HG02759 (cell line): ENCODE measurements around the gene UTP11.

Experiments used
- ATAC-seq: cut with Tn5 transposase; IDR thresholded peaks from one replicate; pipeline ENCODE4 v1.9.1; 2021; ENCODE audit warnings: mild to moderate bottlenecking, moderate library complexity; ENCODE audit not compliant: unreplicated experiment

Gene UTP11

DNA sequence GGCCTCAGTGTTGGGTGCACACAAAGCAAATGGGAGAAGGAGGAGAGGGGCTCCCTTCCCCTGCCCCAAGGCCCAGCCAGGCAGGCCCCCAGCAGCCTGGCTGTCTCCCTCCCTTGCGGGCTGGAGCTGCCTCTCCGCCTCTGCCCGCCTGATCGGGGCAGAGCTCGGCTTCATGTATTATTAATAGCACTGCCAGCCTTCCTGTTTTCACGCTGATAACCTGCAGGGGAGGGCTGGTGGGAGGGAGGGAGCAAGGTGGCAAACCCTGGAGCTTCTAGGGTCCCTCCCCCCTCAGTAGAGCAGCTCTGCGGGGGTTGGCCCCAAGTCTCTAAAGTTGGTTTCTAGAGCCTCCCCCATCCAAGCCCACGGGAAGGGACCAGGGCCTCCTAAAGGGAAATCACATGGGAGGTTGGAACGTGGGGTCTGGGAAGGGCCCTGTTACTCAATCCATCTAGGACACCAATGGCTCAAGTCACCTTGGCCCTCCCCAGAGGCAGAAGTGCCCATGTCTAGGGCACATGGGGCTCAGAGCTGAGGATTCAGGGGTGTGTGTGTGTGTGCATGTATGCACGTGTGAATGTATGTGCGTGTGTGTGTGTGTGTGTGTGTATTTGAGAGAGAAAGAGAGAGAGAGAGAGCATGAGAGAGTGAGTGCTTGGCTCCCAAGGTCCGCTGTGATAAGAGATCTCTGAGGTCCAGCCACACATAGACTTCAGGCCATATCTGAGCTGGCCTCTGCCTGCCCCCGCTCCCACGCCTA is 55.9 kb downstream of the UTP11 start:
- ATAC-seq = no peak

DNA sequence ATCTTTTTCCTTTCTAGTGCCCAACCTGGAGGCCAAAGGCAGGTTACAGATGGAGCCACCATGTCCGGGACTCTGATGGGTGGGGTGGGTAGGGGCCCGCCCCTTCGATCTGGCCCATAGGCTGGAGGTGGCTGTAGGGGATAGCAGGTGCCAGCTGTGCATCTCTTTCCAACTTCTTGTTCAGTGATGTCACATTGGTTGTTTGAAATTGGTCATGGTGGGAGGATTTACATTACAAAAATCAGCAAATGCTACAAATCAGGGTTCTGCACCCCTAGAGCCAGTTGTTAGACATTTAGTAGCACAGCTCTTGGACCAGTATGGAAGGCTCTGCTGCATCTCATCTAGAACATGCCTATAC is 56.4 kb downstream of the UTP11 start:
- ATAC-seq = no peak

DNA sequence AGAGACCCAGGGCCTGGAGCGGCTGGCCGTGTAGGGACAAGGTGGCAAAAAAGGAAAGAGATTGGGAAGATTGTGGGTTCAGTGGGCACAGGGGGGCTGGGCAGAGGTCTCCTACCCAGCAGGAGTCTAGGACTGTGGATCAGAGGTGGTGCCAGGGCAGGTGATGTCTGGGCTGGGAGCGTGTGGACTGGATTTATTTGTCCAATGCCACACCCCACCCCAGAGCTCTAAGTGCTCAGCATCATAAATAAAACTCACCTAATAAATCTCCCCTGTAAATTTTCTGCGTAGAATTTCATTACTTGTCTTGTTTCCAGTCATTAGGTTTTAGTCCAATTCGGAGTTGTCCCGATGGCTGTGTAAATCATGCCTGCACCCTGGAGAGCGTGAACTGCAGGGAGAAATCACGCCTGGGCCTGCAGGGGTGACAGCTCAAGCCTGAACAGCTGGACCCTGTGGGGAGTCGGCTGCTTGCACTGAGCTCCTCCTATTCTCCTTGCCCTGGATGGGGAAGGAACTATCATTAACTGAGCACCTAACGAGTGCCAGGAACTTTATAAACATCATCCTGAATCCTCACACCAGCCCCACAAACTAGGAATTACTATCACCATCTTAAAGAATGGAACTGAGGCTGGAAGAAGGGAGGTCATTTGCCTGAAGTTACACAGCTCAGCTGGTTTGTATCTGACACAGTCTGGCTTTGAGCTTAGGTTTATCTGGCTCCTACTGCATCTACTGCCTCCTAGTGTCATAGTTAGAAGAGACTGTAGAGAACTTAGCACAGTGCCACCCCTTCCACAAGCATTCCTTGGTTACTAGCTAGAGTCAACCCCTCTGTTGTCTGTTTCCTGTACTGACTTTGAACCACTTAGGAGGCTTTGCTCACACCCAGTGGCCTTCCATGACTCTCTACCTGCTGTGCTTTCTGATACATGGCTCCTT is 59.0 kb downstream of the UTP11 start:
- ATAC-seq = no peak

DNA sequence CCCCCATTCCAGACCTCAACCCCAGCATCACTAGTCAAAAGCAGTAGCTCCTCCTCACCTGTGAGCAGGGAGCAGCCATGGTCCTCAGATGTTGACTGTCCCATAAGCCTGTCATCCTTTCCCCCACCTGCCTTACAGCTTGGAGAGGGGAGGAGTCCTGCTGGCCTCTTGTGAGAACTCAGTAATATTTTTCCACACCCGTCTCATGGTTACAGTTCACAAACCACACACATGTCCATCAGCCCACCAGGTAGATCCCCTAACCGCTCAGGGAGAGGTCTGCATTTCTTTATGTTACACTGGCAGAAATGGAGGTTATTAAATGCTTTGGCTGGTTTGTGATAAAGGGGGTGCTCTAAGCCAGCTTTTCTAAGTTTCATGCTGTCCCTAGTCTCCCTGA is 60.3 kb downstream of the UTP11 start:
- ATAC-seq = no peak

DNA sequence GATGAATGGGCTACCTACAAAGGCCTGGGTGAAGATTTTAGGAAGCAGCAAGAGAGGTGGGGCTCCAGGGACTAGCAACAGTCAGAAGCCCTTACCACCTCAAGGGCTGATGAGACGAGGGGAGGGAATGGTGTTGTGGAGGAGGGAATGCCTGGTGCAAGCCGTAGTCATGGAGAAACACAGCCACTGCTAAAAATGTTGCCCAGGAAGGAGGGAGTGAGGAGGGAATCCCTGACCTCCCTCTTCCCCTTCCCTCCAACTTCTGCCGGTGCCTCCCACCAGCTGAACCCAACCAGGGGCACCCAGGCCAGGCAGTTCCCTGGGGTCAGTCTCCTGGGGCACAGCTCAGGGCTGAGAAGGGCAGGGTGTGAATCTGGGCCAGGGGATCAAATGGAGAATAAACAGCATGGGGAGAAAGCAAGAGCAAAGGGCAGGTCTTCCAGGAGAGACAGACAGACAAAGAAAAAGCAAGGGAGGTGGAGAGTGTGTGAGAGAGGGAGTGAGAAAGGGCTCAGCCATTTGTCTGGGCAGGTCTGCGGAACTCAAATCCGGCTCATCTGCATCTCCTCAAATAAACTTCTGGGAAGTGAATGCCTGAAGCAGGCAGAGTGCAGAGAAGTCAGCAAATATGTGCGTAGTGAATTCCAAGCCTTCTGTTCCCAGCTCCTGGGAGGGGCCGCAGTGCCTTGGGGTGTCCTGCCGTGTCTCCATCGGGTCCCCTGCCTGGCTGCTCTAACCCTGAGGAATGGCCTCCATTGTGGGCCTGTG is 61.2 kb downstream of the UTP11 start:
- ATAC-seq = no peak

DNA sequence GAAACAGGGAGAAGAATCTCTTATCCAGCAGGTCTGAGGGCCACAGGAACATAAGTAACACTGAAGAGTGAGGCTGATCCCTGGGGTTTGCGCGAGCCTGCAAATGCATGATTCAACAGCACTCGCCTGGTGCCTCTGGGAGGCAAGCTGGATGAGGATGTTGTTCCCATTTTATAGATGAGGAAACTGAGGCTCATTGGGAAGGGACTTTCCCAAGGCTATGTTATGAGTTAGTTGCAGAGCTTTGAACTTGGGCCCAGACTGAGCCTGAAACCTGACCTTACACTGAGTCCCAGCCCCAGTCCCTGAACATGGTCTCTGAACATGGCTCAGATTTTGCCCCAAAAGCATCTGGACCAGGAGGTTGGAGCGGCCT is 61.8 kb downstream of the UTP11 start:
- ATAC-seq = no peak
